GM12878 (cell line): Measurements from ENCODE around the gene STOML3. TPM values are rescaled to one million over a fixed set of nuclear protein-coding genes. Genes with fewer than 3 reads are reported as not detected.

Source experiments
- ATAC-seq: fragments of 200-7000 bp; cut with Tn5 transposase; 3 replicates; pipeline ENCODE4 v1.9.1; 2020; ENCODE audit warnings: mild to moderate bottlenecking, moderate library complexity
- BruUV-seq: library from RNA; stranded (reverse); fragments of 400-500 nt; replicated peaks from 2 replicates; lab custom pipeline; 2021; lab: Mats Ljungman, UMichigan
- CTCF ChIA-PET: fragments of 300-600 bp; sonication (Branson Sonifier 250); formaldehyde crosslinking; extraction: SDS; loops from one replicate; lab custom pipeline; 2021; ENCODE audit warnings: inconsistent platforms; lab: Yijun Ruan, JAX
- POLR2A ChIA-PET: fragments of 350-600 bp; formaldehyde crosslinking; extraction: SDS; loops from one replicate; lab custom pipeline; 2021; ENCODE audit warnings: inconsistent platforms; lab: Charles Lee
- RAD21 ChIA-PET: fragments of 300-600 bp; sonication (Branson Sonifier 250); formaldehyde crosslinking; loops from one replicate; lab custom pipeline; 2023; ENCODE audit warnings: antibody characterized with exemption; ENCODE audit not compliant: unreplicated experiment; lab: Charles Lee
- SMC1A ChIA-PET: fragments of 300-600 bp; sonication (Branson Sonifier 250); formaldehyde crosslinking; loops from one replicate; lab custom pipeline; 2023; ENCODE audit not compliant: unreplicated experiment, uncharacterized antibody; lab: Charles Lee
- DNase-seq: peaks from one replicate; pipeline ENCODE4 v3.0.0-alpha.2; 2011; ENCODE audit warnings: low read depth, low spot score
- FAIRE-seq: peaks from 3 replicates; lab custom pipeline; 2011; peaks lifted over from hg19 to GRCh38; lab: Jason Lieb, UNC
- H2AFZ ChIP-seq: 2 replicates; pipeline ENCODE4 v1.6.0; 2011; ENCODE audit warnings: low read depth, low read length, control low read depth; ENCODE audit not compliant: control insufficient read depth
- H3K27ac ChIP-seq: 2 replicates; pipeline ENCODE4 v1.5.1; 2011; ENCODE audit warnings: control low read depth; ENCODE audit not compliant: control insufficient read depth, insufficient read depth
- H3K27me3 ChIP-seq, 2 experiments: replicated peaks in 1 of 2; 2 replicates each; pipeline versions ENCODE4 v1.6.0 to v1.6.1; 2011; ENCODE audit warnings: low read length in 1 of 2; ENCODE audit not compliant: control insufficient read depth in 2 of 2, insufficient read depth in 2 of 2
- H3K36me3 ChIP-seq, 2 experiments: 2 replicates each; pipeline ENCODE4 v1.5.1; 2011; ENCODE audit warnings: low read length in 1 of 2; ENCODE audit not compliant: control insufficient read depth in 2 of 2, insufficient read depth in 2 of 2
- H3K4me1 ChIP-seq: 2 replicates; pipeline ENCODE4 v1.6.1; 2011; ENCODE audit warnings: mild to moderate bottlenecking, low read length, moderate library complexity, mixed read lengths; ENCODE audit not compliant: control insufficient read depth, insufficient read depth
- H3K4me2 ChIP-seq: 2 replicates; pipeline ENCODE4 v1.6.0; 2011; ENCODE audit warnings: control low read depth; ENCODE audit not compliant: control insufficient read depth, insufficient read depth
- H3K4me3 ChIP-seq: fragments of 200-600 bp; sonication (generic); 2 replicates; pipeline ENCODE4 v1.5.1; 2016
- H3K79me2 ChIP-seq: 2 replicates; pipeline ENCODE4 v1.6.0; 2011; ENCODE audit warnings: low read length; ENCODE audit not compliant: control insufficient read depth, insufficient read depth
- H3K9ac ChIP-seq: 2 replicates; pipeline ENCODE4 v1.8.0; 2011; ENCODE audit warnings: low read length, control low read depth, mixed read lengths; ENCODE audit not compliant: control insufficient read depth, insufficient read depth
- H3K9me3 ChIP-seq: replicated peaks from 3 replicates; pipeline ENCODE4 v1.5.1; 2011; ENCODE audit warnings: mild to moderate bottlenecking, low read length; ENCODE audit not compliant: control insufficient read depth, insufficient read depth
- H4K20me1 ChIP-seq: 2 replicates; pipeline ENCODE4 v1.6.0; 2011; ENCODE audit not compliant: control insufficient read depth, insufficient read depth
- ATF3 ChIP-seq: IDR thresholded peaks from 2 replicates; pipeline ENCODE4 v1.6.1; 2011; ENCODE audit warnings: low read depth, mild to moderate bottlenecking, low read length, moderate library complexity, borderline replicate concordance; ENCODE audit errors: extremely low read depth
- EGR1 ChIP-seq, 2 experiments: IDR thresholded peaks; 1 replicate in 1 of 2; 2 replicates in 1 of 2; pipeline ENCODE4 v1.6.1; 2011 to 2012; ENCODE audit warnings: low read depth in 2 of 2, low read length in 2 of 2, borderline replicate concordance in 1 of 2, mild to moderate bottlenecking in 1 of 2, moderate library complexity in 1 of 2
- FOXM1 ChIP-seq: IDR thresholded peaks from 2 replicates; pipeline ENCODE4 v1.6.1; 2012; ENCODE audit warnings: low read depth, mild to moderate bottlenecking, inconsistent platforms, low read length, moderate library complexity
- JUNB ChIP-seq: IDR thresholded peaks from 2 replicates; pipeline ENCODE4 v1.6.1; 2016; ENCODE audit warnings: antibody characterized with exemption, mild to moderate bottlenecking
- KAT2A ChIP-seq: conservative IDR thresholded peaks from 2 replicates; pipeline ENCODE4 v1.6.1; 2011; ENCODE audit warnings: low read depth, low read length; ENCODE audit not compliant: control insufficient read depth
- LARP7 ChIP-seq: fragments of 450-650 bp; IDR thresholded peaks from 2 replicates; pipeline ENCODE4 v1.6.1; 2017; ENCODE audit warnings: mild to moderate bottlenecking
- MTA3 ChIP-seq: IDR thresholded peaks from 2 replicates; pipeline ENCODE4 v1.6.1; 2012; ENCODE audit warnings: low read length, inconsistent platforms, borderline replicate concordance
- NFYA ChIP-seq: IDR thresholded peaks from 2 replicates; pipeline ENCODE4 v1.6.1; 2011; ENCODE audit warnings: low read depth, mild to moderate bottlenecking, low read length, improper control_type of control experiment, borderline replicate concordance
- NFYB ChIP-seq: IDR thresholded peaks from 2 replicates; pipeline ENCODE4 v1.6.1; 2011; ENCODE audit warnings: low read depth, mild to moderate bottlenecking, low read length, improper control_type of control experiment, moderate library complexity; ENCODE audit not compliant: insufficient read depth
- PAX5 ChIP-seq: IDR thresholded peaks from 2 replicates; pipeline ENCODE4 v1.6.1; 2011; ENCODE audit warnings: low read depth, low read length, borderline replicate concordance
- PML ChIP-seq: IDR thresholded peaks from 2 replicates; pipeline ENCODE4 v1.6.1; 2012; ENCODE audit warnings: low read length, inconsistent platforms
- RAD21 ChIP-seq: IDR thresholded peaks from 2 replicates; pipeline ENCODE4 v1.6.1; 2011; ENCODE audit warnings: mild to moderate bottlenecking, low read depth, low read length, moderate library complexity; ENCODE audit not compliant: insufficient read depth
- RBBP5 ChIP-seq: fragments of 200-600 bp; sonication (generic); conservative IDR thresholded peaks from 2 replicates; pipeline ENCODE4 v1.6.1; 2016
- RFX5 ChIP-seq: IDR thresholded peaks from 2 replicates; pipeline ENCODE4 v1.6.1; 2011; ENCODE audit warnings: low read depth, low read length, improper control_type of control experiment
- SIN3A ChIP-seq: IDR thresholded peaks from 2 replicates; pipeline ENCODE4 v1.6.1; 2012; ENCODE audit warnings: low read depth, low read length, improper control_type of control experiment
- SMAD5 ChIP-seq: IDR thresholded peaks from 2 replicates; pipeline ENCODE4 v1.6.1; 2016; ENCODE audit warnings: antibody characterized with exemption, low read depth
- SP1 ChIP-seq: IDR thresholded peaks from one replicate; pipeline ENCODE4 v1.6.1; 2011; ENCODE audit warnings: low read depth, low read length
- SRF ChIP-seq, 2 experiments: IDR thresholded peaks; 2 replicates each; pipeline ENCODE4 v1.6.1; 2011; ENCODE audit warnings: low read depth in 2 of 2, low read length in 2 of 2, mild to moderate bottlenecking in 1 of 2, moderate library complexity in 1 of 2
- STAT3 ChIP-seq: IDR thresholded peaks from 2 replicates; pipeline ENCODE4 v1.6.1; 2011; ENCODE audit warnings: low read depth, low read length, improper control_type of control experiment
- TCF12 ChIP-seq: IDR thresholded peaks from 2 replicates; pipeline ENCODE4 v1.6.1; 2011; ENCODE audit warnings: low read depth, mild to moderate bottlenecking, low read length
- ZNF207 ChIP-seq: fragments of 450-650 bp; IDR thresholded peaks from 2 replicates; pipeline ENCODE4 v1.6.1; 2014; ENCODE audit warnings: antibody characterized with exemption, mild to moderate bottlenecking, borderline replicate concordance
- WGBS: methylation state at CpG from one replicate; pipeline ENCODE4 v1.1.6; 2016; ENCODE audit warnings: low lambda C conversion rate; ENCODE audit not compliant: insufficient replicate concordance, insufficient coverage; ENCODE audit errors: missing lambda C conversion rate; 5-methylcytosine and 5-hydroxymethylcytosine counted together
- in situ Hi-C: fragments of 300-500 bp; cut with MboI; formaldehyde crosslinking; loops from 9 replicates; pipeline ENCODE4 v1.14.3; 2018; ENCODE audit warnings: mixed read lengths
- intact Hi-C: fragments of 100-400 bp; cut with micrococcal nuclease; formaldehyde crosslinking; loops from one replicate; pipeline ENCODE4 v1.14.2; 2022; ENCODE audit not compliant: unreplicated experiment
- polyA plus RNA-seq, 11 experiments: library from polyadenylated mRNA; depleted of rRNA in 4 of 11; unstranded in 6 of 11; stranded (reverse) in 5 of 11; fragments of >200 nt; fragmentation: Nextera tagmentation in 4 of 11; fragmentation: Illumina TruSeq in 1 of 11; extraction: Ambion mirVana in 4 of 11; extraction: Trizol in 1 of 11; gene quantifications; 1 replicate in 1 of 11; 2 replicates in 10 of 11; pipeline versions ENCODE4 v1.2.1 to v1.2.3, GENCODE V29; 2011 to 2016; ENCODE audit warnings: inconsistent platforms in 2 of 11, missing spikeins in 2 of 11, low read depth in 1 of 11
- total RNA-seq, 4 experiments: library from RNA; depleted of rRNA in 3 of 4; stranded (reverse); fragments of >200 nt in 3 of 4; fragmentation: Illumina TruSeq in 1 of 4; extraction: Trizol in 1 of 4; gene quantifications; 2 replicates each; pipeline versions ENCODE4 v1.2.1 to v1.2.3, GENCODE V29; 2013 to 2021

The STOML3 gene
- total and polyA plus RNA-seq, 10 of the 15 experiments (the other 5 are each of a cell fraction or from before 2014, with no cell fraction given), result not detected

GRCh38 chr13:38960175-38960574 is 30.5 kb downstream of the STOML3 start:
- Histone ChIP-seq H2AFZ (no peak overlapping the region), H3K4me3 (no peak overlapping the region), H3K27ac (no peak overlapping the region), H3K4me2 (no peak overlapping the region), H3K9me3 (no peaks in the 10 kb centered on the region), H3K27me3 (no peaks in the 10 kb centered on the region), H3K36me3 (no peaks in the 10 kb centered on the region), H3K4me1 (no peaks in the 10 kb centered on the region), H3K9ac (no peak overlapping the region), H4K20me1 (no peaks in the 10 kb centered on the region), H3K79me2 (no peaks in the 10 kb centered on the region)
- no TSS peak for BruUV-seq
- no peak for DNase-seq
- intact Hi-C loops, result no loop called here
- ChIA-PET SMC1A (no interaction called here), POLR2A (no interaction called here), RAD21 (no interaction called here), CTCF (no interaction called here)
- TF ChIP-seq SP1 (no peak), RAD21 (no peak), SIN3A (no peak)
- FAIRE-seq, result no peak
- no peak for ATAC-seq
- in situ Hi-C loops, result no loop called here

DNA sequence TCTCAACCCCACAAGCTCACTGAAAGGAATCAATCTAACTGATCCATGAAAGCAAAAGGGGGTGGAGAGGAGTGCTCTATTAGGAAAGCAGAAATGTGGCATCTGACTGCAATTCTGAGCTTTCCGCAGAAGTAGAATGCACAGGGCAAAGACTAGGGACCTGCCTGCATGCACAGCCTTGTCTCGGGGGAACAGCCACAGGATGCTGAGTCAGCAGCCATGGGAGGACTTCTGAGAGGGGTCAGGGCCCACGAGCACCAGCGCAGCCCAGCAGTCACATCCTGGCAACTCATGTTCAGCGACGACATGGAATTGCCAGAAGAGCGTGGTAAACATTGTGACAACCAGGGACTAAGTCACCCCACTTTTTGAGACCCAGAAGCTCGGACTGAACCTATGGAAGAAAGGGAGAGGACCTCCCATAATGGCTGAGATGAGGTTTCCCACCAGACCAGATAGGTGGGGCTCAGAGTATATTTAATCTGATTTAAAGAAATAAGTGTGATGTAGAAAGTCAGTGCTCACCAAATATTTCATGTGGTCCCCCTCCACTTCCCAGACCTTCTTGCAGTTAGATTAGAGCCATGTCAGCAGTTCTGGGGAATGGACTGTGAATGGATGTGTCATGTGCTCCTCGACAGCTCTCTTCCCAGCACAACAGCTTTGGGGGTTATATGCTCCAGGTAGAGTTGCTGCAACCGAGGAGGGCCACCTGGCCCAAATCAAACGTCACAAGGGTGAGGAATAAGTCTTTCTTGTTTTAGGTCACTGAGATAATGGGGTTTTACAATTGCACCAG is 32.6 kb downstream of the STOML3 start:
- Histone ChIP-seq H3K27ac (no peak overlapping the region), H2AFZ (no peak overlapping the region), H3K79me2 (no peaks in the 10 kb centered on the region), H3K4me1 (no peaks in the 10 kb centered on the region), H3K9me3 (no peaks in the 10 kb centered on the region), H3K27me3 (no peaks in the 10 kb centered on the region), H4K20me1 (no peaks in the 10 kb centered on the region), H3K9ac (no peak overlapping the region), H3K36me3 (no peaks in the 10 kb centered on the region), H3K4me2 (no peak overlapping the region), H3K4me3 (no peak overlapping the region)
- TF ChIP-seq SRF (IDR thresholded peaks at IDR 0.05; ENCODE audit: low read depth in 2 of 2, low read length in 2 of 2), result no peak
- TF ChIP-seq EGR1 (IDR thresholded peaks at IDR 0.05; ENCODE audit: borderline replicate concordance in 1 of 2, low read depth in 2 of 2, low read length in 2 of 2), result no peak
- TF ChIP-seq RFX5, result no peak
- no peak for TF ChIP-seq NFYB
- TF ChIP-seq TCF12, result no peak
- TF ChIP-seq ATF3, result no peak
- no peak for TF ChIP-seq FOXM1
- TF ChIP-seq SMAD5, result no peak
- TF ChIP-seq RBBP5, result no peak
- no peak for TF ChIP-seq KAT2A
- no peak for TF ChIP-seq LARP7
- TF ChIP-seq NFYA, result no peak
- no peak for TF ChIP-seq STAT3
- no peak for TF ChIP-seq PAX5
- no peak for TF ChIP-seq JUNB
- no peak for TF ChIP-seq ZNF207
- no peak for TF ChIP-seq PML
- TF ChIP-seq MTA3, result no peak
- RAD21 ChIA-PET, result no interaction called here
- FAIRE-seq (no peak), DNase-seq (no peak), ATAC-seq (no peak)
- SMC1A ChIA-PET, result no interaction called here
- POLR2A ChIA-PET, result interaction anchor here (0.5 kb wide), 1 partner anchor 1554 kb away, joined by 3 read pairs; no protein-coding TSS in a partner anchor
- CTCF ChIA-PET, result no interaction called here
- 53% methylated on average over 11 of the region's 11 CpGs for WGBS
- in situ Hi-C loops (no loop called here), intact Hi-C loops (no loop called here)
- no TSS peak for BruUV-seq
